HG02678 (cell line): ENCODE results near the gene ABL2.
"Not testable (repeated sequence)": the region's sequence is repeated elsewhere in the genome, so short reads cannot be mapped to it uniquely, and the experiment has no call there.

Experiments used
- ATAC-seq: cut with Tn5 transposase; IDR thresholded peaks from one replicate; pipeline ENCODE4 v1.9.1; 2021; ENCODE audit warnings: mild to moderate bottlenecking, moderate library complexity; ENCODE audit not compliant: unreplicated experiment

ABL2 gene

GRCh38 chr1:179217943-179218507 lies 11.5 kb downstream of the ABL2 start:
- ATAC-seq, result no peak

- ATAC-seq, result not testable (repeated sequence)
Measured at GRCh38 chr1:179213317-179213716, 16.2 kb downstream of the ABL2 start.

- ATAC-seq, result no peak
Measured at GRCh38 chr1:179208681-179209477, 20.6 kb downstream of the ABL2 start.

GRCh38 chr1:179206812-179207211 lies 22.7 kb downstream of the ABL2 start:
- no peak for ATAC-seq

- no peak for ATAC-seq
Measured at GRCh38 chr1:179205284-179205683, 24.2 kb downstream of the ABL2 start.

GRCh38 chr1:179202161-179202560 lies 27.3 kb downstream of the ABL2 start:
- no peak for ATAC-seq

- ATAC-seq, result no peak
Measured at GRCh38 chr1:179200586-179200985, 28.9 kb downstream of the ABL2 start.

- ATAC-seq, result no peak
Measured at GRCh38 chr1:179197690-179198297, 31.7 kb downstream of the ABL2 start.

GRCh38 chr1:179195857-179196256 lies 33.6 kb downstream of the ABL2 start:
- not testable (repeated sequence) for ATAC-seq

GRCh38 chr1:179195376-179195775 lies 34.1 kb downstream of the ABL2 start:
- no peak for ATAC-seq

GRCh38 chr1:179194068-179194537 lies 35.4 kb downstream of the ABL2 start:
- no peak for ATAC-seq

GRCh38 chr1:179190861-179191260 lies 38.6 kb downstream of the ABL2 start:
- no peak for ATAC-seq

GRCh38 chr1:179187735-179188471 lies 41.6 kb downstream of the ABL2 start:
- ATAC-seq, result no peak

GRCh38 chr1:179187043-179187442 lies 42.4 kb downstream of the ABL2 start:
- no peak for ATAC-seq

- no peak for ATAC-seq
Measured at GRCh38 chr1:179184403-179184802, 45.1 kb downstream of the ABL2 start.

- ATAC-seq, result no peak
Measured at GRCh38 chr1:179183857-179184256, 45.6 kb downstream of the ABL2 start.

GRCh38 chr1:179178950-179179349 lies 50.5 kb downstream of the ABL2 start:
- ATAC-seq, result no peak

- ATAC-seq, result no peak
Measured at GRCh38 chr1:179178183-179178582, 51.3 kb downstream of the ABL2 start.

GRCh38 chr1:179177615-179178014 lies 51.9 kb downstream of the ABL2 start:
- no peak for ATAC-seq

- ATAC-seq, result no peak
Measured at GRCh38 chr1:179177182-179177581, 52.3 kb downstream of the ABL2 start.
